CD4-positive, alpha-beta T cell treated with Interleukin-4 for 1 hour (primary cell): ENCODE results near the gene CCL21.

Experiments
- DNase-seq, 2 donors: peaks; one replicate each; pipeline ENCODE4 v3.0.0-alpha.2; 2020 to 2022

Gene CCL21

GRCh38 chr9:34701769-34702736 lies 7.9 kb downstream of the CCL21 start:
- peak; percentile 77 to 82 for DNase-seq

GRCh38 chr9:34701023-34701768 lies 8.7 kb downstream of the CCL21 start:
- peak; percentile 70 to 78 for DNase-seq

GRCh38 chr9:34694811-34695210 lies 15.1 kb downstream of the CCL21 start:
- no peak for DNase-seq

GRCh38 chr9:34693560-34693959 lies 16.4 kb downstream of the CCL21 start:
- no peak for DNase-seq

- DNase-seq, result no peak
Measured at GRCh38 chr9:34691936-34692315, 18.0 kb downstream of the CCL21 start.

- no peak for DNase-seq
Measured at GRCh38 chr9:34690983-34691935, 18.7 kb downstream of the CCL21 start, which contains the start of gene CCL19. Gene CCL19, minus strand, starts transcription at chr9:34691276. Its CDS starts 137 bp downstream, at chr9:34691139.

GRCh38 chr9:34689512-34689911 lies 20.4 kb downstream of the CCL21 start:
- DNase-seq, result no peak

- DNase-seq, result no peak
Measured at GRCh38 chr9:34689116-34689470, 20.8 kb downstream of the CCL21 start.

GRCh38 chr9:34688329-34689115 lies 21.4 kb downstream of the CCL21 start:
- DNase-seq, result no peak

- DNase-seq, result no peak
Measured at GRCh38 chr9:34687276-34688030, 22.5 kb downstream of the CCL21 start.

- DNase-seq, result no peak
Measured at GRCh38 chr9:34686732-34687131, 23.2 kb downstream of the CCL21 start.

- no peak for DNase-seq
Measured at GRCh38 chr9:34686231-34686630, 23.7 kb downstream of the CCL21 start.

- DNase-seq, result no peak
Measured at GRCh38 chr9:34685591-34685990, 24.3 kb downstream of the CCL21 start.

- no peak for DNase-seq
Measured at GRCh38 chr9:34684816-34685215, 25.1 kb downstream of the CCL21 start.

GRCh38 chr9:34684145-34684544 lies 25.8 kb downstream of the CCL21 start:
- DNase-seq, result no peak

- no peak for DNase-seq
Measured at GRCh38 chr9:34675869-34676268, 34.1 kb downstream of the CCL21 start.

GRCh38 chr9:34675048-34675714 lies 34.8 kb downstream of the CCL21 start:
- DNase-seq, result peak; percentile 54 to 60

GRCh38 chr9:34674440-34674839 lies 35.5 kb downstream of the CCL21 start:
- DNase-seq, result no peak

GRCh38 chr9:34671307-34671706 lies 38.6 kb downstream of the CCL21 start:
- no peak for DNase-seq

- no peak for DNase-seq
Measured at GRCh38 chr9:34669809-34670562, 40.0 kb downstream of the CCL21 start.
